Measurements from ENCODE around the gene NCKAP5. TPM values are rescaled to one million over a fixed set of nuclear protein-coding genes. Genes with fewer than 3 reads are reported as not detected.

NCKAP5 gene
- polyA plus RNA-seq, 3 donors: not detected

GRCh38 chr2:133158024-133158423, 410.2 kb downstream of the NCKAP5 start:
- Histone ChIP-seq H3K79me2 (ENCODE audit: insufficient read depth, low read length) (no peaks in the 10 kb centered on the region), H3K27ac (ENCODE audit: low read depth in 1 of 2, low read length in 2 of 2) (no peak overlapping the region), H2AFZ (ENCODE audit: insufficient read depth, low read depth, low read length, poor library complexity, severe bottlenecking) (no peak overlapping the region), H4K20me1 (ENCODE audit: insufficient read depth, low read length) (no peaks in the 10 kb centered on the region), H3K27me3 (ENCODE audit: control insufficient read depth in 2 of 2, insufficient read depth in 2 of 2, low read length in 2 of 2) (no peaks in the 10 kb centered on the region), H3K36me3 (replicated peaks in 1 of 2; ENCODE audit: control insufficient read depth in 1 of 2, insufficient read depth in 2 of 2, low read length in 2 of 2) (no peaks in the 10 kb centered on the region), H3K4me1 (ENCODE audit: control insufficient read depth in 1 of 2, insufficient read depth in 2 of 2, low read length in 2 of 2) (no peaks in the 10 kb centered on the region), H3K9me3 (replicated peaks in 1 of 2; ENCODE audit: control insufficient read depth in 1 of 2, insufficient read depth in 1 of 2, low read length in 2 of 2) (peaks cover 0 to 4% of the 10 kb centered on the region in 2 donors), H3K9ac (ENCODE audit: insufficient read depth, low read length, poor library complexity, severe bottlenecking) (no peak overlapping the region), H3K4me3 (replicated peaks in 1 of 3; ENCODE audit: low read depth in 2 of 3, low read length in 3 of 3) (no peak overlapping the region), H3K4me2 (replicated peaks; ENCODE audit: extremely low read depth, low read length, poor library complexity, severe bottlenecking) (no peak overlapping the region)
- Mint-ChIP-seq H3K27me3 (ENCODE audit: low read depth in 3 of 3) (no peaks in the 10 kb centered on the region), H3K4me1 (no peaks in the 10 kb centered on the region), H3K4me3 (no peak overlapping the region), H3K9me3 (peaks cover 0 to 9% (median 3%) of the 10 kb centered on the region in 7 donors), H3K36me3 (no peaks in the 10 kb centered on the region), H3K27ac (no peak overlapping the region)
- intact Hi-C loops (cut with micrococcal nuclease): no loop called here
- whole genome bisulfite sequencing (ENCODE audit: insufficient coverage): 100% methylated on average over 1 of the region's 1 CpG
- DNase-seq: no peak
- TF ChIP-seq CTCF (IDR thresholded peaks at IDR 0.05): no peak

GRCh38 chr2:133157141-133157540, 411.1 kb downstream of the NCKAP5 start:
- no peaks in the 10 kb centered on the region for H3K27me3 Mint-ChIP-seq (ENCODE audit: low read depth in 3 of 3)
- H3K36me3 ChIP-seq (replicated peaks in 1 of 2; ENCODE audit: control insufficient read depth in 1 of 2, insufficient read depth in 2 of 2, low read length in 2 of 2): no peaks in the 10 kb centered on the region
- H3K27ac Mint-ChIP-seq: no peak overlapping the region
- H3K4me1 Mint-ChIP-seq: no peaks in the 10 kb centered on the region
- no peaks in the 10 kb centered on the region for H3K4me1 ChIP-seq (ENCODE audit: control insufficient read depth in 1 of 2, insufficient read depth in 2 of 2, low read length in 2 of 2)
- peaks cover 0 to 4% of the 10 kb centered on the region in 2 donors for H3K9me3 ChIP-seq (replicated peaks in 1 of 2; ENCODE audit: control insufficient read depth in 1 of 2, insufficient read depth in 1 of 2, low read length in 2 of 2)
- no peak overlapping the region for H2AFZ ChIP-seq (ENCODE audit: insufficient read depth, low read depth, low read length, poor library complexity, severe bottlenecking)
- DNase-seq: no peak
- H3K27ac ChIP-seq (ENCODE audit: low read depth in 1 of 2, low read length in 2 of 2): no peak overlapping the region
- no peak for TF ChIP-seq CTCF (IDR thresholded peaks at IDR 0.05)
- WGBS (ENCODE audit: insufficient coverage): 50% methylated on average over 1 of the region's 3 CpGs
- intact Hi-C loops (cut with micrococcal nuclease): no loop called here
- no peak overlapping the region for H3K9ac ChIP-seq (ENCODE audit: insufficient read depth, low read length, poor library complexity, severe bottlenecking)
- no peak overlapping the region for H3K4me3 ChIP-seq (replicated peaks in 1 of 3; ENCODE audit: low read depth in 2 of 3, low read length in 3 of 3)
- no peaks in the 10 kb centered on the region for H3K27me3 ChIP-seq (ENCODE audit: control insufficient read depth in 2 of 2, insufficient read depth in 2 of 2, low read length in 2 of 2)
- H3K36me3 Mint-ChIP-seq: no peaks in the 10 kb centered on the region
- no peak overlapping the region for H3K4me2 ChIP-seq (replicated peaks; ENCODE audit: extremely low read depth, low read length, poor library complexity, severe bottlenecking)
- H3K79me2 ChIP-seq (ENCODE audit: insufficient read depth, low read length): no peaks in the 10 kb centered on the region
- peaks cover 0 to 9% (median 3%) of the 10 kb centered on the region in 7 donors for H3K9me3 Mint-ChIP-seq
- no peaks in the 10 kb centered on the region for H4K20me1 ChIP-seq (ENCODE audit: insufficient read depth, low read length)
- no peak overlapping the region for H3K4me3 Mint-ChIP-seq
